Central memory CD8-positive, alpha-beta T cell (primary cell): ENCODE data around the gene ZNF678.
"Not testable (repeated sequence)": the region's sequence is repeated elsewhere in the genome, so short reads cannot be mapped to it uniquely, and the experiment has no call there.

ENCODE experiments used
- ATAC-seq: fragments of 150-1000 bp; cut with Tn5 transposase; replicated peaks from 2 replicates; pipeline ENCODE4 v1.10.0; 2022; ENCODE audit warnings: mild to moderate bottlenecking, moderate FRiP score, moderate number of reproducible peaks; ENCODE audit not compliant: poor library complexity, severe bottlenecking; ENCODE audit errors: extremely low read depth
- DNase-seq, 2 donors: peaks; one replicate each; pipeline ENCODE4 v3.0.0; 2021; ENCODE audit warnings: low spot score in 2 of 2
- H3K27ac Mint-ChIP-seq: one replicate; pipeline ENCODE4 v1.8.0; 2022; ENCODE audit warnings: low read depth, mild to moderate bottlenecking, moderate library complexity, mixed read lengths
- H3K27me3 Mint-ChIP-seq: one replicate; pipeline ENCODE4 v1.8.0; 2022; ENCODE audit warnings: mixed read lengths
- H3K36me3 Mint-ChIP-seq: one replicate; pipeline ENCODE4 v1.8.0; 2022; ENCODE audit warnings: mild to moderate bottlenecking, moderate library complexity, mixed read lengths; ENCODE audit not compliant: insufficient read depth
- H3K4me1 Mint-ChIP-seq: one replicate; pipeline ENCODE4 v1.8.0; 2022; ENCODE audit warnings: mixed read lengths
- H3K4me3 Mint-ChIP-seq: one replicate; pipeline ENCODE4 v1.8.0; 2022; ENCODE audit warnings: mild to moderate bottlenecking, moderate library complexity, mixed read lengths
- H3K9me3 Mint-ChIP-seq: one replicate; pipeline ENCODE4 v1.8.0; 2022; ENCODE audit warnings: mixed read lengths

Gene ZNF678

DNA sequence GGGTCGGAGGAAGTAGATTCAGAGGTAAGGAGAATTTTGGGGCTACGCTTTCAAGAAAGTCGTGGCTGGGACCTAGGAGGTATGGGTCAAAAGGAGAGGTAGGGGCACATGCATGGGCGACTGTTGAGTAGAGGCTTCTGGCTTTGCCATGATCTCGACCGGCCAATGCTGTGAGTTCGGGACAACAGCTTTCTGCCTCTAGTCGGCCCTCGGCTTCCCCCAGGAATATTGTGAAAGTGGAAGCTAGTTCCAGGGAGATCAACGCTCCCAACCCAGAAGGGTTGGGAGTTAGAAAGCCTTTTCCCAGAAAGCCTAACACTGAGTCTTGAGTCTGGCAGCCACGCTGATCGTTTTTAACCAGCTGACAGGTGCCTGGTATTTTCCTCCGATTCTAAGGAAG lies 69.0 kb downstream of the ZNF678 start:
- no peaks in the 10 kb centered on the region for H3K36me3 Mint-ChIP-seq
- no peaks in the 10 kb centered on the region for H3K27me3 Mint-ChIP-seq
- peaks cover 6% of the 10 kb centered on the region for H3K4me1 Mint-ChIP-seq
- DNase-seq (no peak), ATAC-seq (no peak)
- H3K4me3 Mint-ChIP-seq = no peak overlapping the region
- peaks cover 28% of the 10 kb centered on the region for H3K9me3 Mint-ChIP-seq
- no peak overlapping the region for H3K27ac Mint-ChIP-seq

DNA sequence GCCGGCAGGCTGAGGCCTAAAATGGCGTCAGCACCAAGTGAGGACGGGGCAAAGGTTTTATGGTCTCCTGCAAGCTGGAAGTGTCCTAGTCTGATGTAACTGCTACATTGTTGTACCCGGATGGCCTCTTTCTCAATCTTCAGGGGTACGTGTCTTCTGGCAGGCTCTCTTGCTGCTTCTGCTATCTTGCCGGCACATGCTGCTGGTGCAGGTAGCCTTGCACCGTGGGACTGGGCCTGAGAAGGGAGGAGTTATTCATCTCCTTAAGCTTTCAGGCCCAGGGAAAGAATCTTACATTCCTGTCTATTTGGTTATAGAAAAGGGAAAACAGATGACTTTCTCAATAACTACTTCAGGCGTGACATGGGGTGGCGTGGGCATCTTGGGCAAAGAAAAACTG lies 72.2 kb downstream of the ZNF678 start:
- H3K4me3 Mint-ChIP-seq = no peak overlapping the region
- ATAC-seq = no peak

DNA sequence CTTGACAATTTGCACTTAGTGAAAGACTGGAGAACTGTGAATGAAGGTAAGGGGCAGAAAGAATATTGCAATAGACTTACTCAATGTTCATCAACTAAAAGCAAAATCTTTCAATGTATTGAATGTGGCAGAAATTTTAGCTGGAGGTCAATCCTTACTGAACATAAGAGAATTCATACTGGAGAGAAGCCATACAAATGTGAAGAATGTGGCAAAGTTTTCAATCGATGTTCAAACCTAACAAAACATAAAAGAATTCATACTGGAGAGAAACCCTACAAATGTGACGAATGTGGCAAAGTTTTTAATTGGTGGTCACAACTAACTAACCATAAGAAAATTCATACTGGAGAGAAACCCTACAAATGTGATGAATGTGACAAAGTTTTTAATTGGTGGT lies 91.1 kb downstream of the ZNF678 start:
- Mint-ChIP-seq H3K9me3 (peaks cover 14% of the 10 kb centered on the region), H3K4me1 (no peaks in the 10 kb centered on the region), H3K27me3 (no peaks in the 10 kb centered on the region)

More for the DNA sequence above, 72.2 kb downstream of the ZNF678 start:
- Mint-ChIP-seq H3K9me3 (peaks cover 27% of the 10 kb centered on the region), H3K27ac (no peak overlapping the region), H3K36me3 (no peaks in the 10 kb centered on the region), H3K27me3 (no peaks in the 10 kb centered on the region), H3K4me1 (peaks cover 6% of the 10 kb centered on the region)
- DNase-seq = no peak

DNA sequence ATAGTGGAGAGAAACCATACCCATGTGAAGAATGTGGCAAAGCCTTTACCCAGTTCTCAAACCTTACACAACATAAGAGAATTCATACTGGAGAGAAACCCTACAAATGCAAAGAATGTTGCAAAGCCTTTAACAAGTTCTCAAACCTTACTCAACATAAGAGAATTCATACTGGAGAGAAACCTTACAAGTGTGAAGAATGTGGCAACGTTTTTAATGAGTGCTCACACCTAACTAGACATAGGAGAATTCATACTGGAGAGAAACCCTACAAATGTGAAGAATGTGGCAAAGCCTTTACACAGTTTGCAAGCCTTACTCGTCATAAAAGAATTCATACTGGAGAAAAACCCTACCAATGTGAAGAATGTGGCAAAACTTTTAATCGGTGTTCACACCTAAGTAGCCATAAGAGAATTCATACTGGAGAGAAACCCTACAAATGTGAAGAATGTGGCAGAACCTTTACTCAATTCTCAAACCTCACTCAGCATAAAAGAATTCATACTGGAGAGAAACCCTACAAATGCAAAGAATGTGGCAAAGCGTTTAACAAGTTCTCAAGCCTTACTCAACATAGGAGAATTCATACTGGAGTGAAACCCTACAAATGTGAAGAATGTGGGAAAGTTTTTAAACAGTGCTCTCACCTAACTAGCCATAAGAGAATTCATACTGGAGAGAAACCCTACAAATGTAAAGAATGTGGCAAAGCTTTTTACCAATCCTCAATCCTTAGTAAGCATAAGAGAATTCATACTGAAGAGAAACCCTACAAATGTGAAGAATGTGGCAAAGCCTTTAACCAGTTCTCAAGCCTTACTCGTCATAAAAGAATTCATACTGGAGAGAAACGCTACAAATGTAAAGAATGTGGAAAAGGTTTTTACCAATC lies 91.7 kb downstream of the ZNF678 start:
- H3K27ac Mint-ChIP-seq = no peak overlapping the region
- no peaks in the 10 kb centered on the region for H3K4me1 Mint-ChIP-seq
- peaks cover 19% of the 10 kb centered on the region for H3K9me3 Mint-ChIP-seq
- DNase-seq = no peak
- no peak for ATAC-seq
- H3K27me3 Mint-ChIP-seq = no peaks in the 10 kb centered on the region
- H3K4me3 Mint-ChIP-seq = no peak overlapping the region
- H3K36me3 Mint-ChIP-seq = peaks cover 12% of the 10 kb centered on the region

More for the DNA sequence above, 91.1 kb downstream of the ZNF678 start:
- H3K36me3 Mint-ChIP-seq = peaks cover 14% of the 10 kb centered on the region
- H3K4me3 Mint-ChIP-seq = no peak overlapping the region
- DNase-seq (no peak), ATAC-seq (no peak)
- no peak overlapping the region for H3K27ac Mint-ChIP-seq

DNA sequence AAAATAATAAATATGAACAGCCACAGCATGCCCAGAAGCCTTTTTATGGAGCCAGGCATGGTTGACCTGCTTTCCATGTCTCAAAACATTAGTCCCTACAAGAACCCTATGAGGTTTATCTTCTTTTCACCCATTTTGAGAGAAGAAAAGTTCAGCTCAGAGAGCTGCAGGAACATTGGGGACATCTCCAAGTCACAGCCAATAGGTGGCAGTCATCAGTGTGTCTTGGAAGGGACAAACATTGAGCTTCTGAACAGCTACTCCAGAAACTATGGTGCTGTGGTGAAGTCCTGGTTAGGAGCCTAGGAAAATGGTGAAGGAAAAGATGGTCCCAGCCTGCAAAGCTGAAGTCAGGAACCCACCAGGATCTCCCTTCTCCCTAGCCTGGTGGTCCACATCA lies 98.1 kb downstream of the ZNF678 start:
- Mint-ChIP-seq H3K4me3 (no peak overlapping the region), H3K9me3 (peaks cover 11% of the 10 kb centered on the region), H3K27me3 (no peaks in the 10 kb centered on the region), H3K27ac (no peak overlapping the region), H3K36me3 (no peaks in the 10 kb centered on the region), H3K4me1 (no peaks in the 10 kb centered on the region)
- DNase-seq = no peak
- no peak for ATAC-seq

DNA sequence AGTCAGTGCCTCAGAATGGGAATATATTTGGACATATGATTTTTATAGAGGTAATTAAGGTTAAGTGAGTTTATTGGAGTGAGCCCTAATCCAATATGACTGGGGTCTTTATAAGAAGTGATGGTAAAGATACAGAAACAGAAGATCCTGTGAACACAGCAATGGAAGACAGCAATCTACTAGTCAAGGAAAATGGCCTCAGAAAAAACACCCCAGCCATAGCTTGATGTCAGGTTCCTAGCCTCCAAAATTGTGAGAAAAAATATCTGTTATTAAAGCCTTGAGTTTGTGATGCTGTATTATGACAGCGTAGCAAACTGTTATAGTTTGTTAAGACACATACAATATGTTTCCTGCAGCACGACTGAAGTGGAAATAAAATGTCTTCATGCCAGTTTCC lies 99.6 kb downstream of the ZNF678 start:
- Mint-ChIP-seq H3K36me3 (no peaks in the 10 kb centered on the region), H3K27ac (no peak overlapping the region)
- ATAC-seq = no peak

DNA sequence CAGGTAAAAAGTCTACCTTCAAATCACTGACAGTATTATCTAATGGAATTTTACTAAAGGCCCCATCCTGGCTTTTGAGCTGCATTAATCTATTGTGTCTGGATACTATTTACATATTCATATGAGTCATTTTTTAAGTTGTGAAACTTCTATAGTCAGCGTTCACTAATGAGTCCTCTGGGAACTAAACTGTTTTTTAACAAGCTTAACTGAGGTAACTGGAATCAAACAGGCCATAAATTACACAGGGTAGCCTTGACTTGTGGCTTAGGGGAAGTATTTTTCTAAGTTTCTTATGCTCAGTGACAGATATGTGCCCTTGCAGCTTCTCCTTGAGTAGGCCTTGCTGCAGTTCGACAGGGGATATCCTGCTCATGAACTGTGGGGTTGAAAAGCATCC lies 102.9 kb downstream of the ZNF678 start:
- H3K36me3 Mint-ChIP-seq = no peaks in the 10 kb centered on the region
- DNase-seq = no peak
- no peak overlapping the region for H3K4me3 Mint-ChIP-seq
- ATAC-seq = no peak
- no peaks in the 10 kb centered on the region for H3K4me1 Mint-ChIP-seq
- H3K9me3 Mint-ChIP-seq = peaks cover 8% of the 10 kb centered on the region
- H3K27ac Mint-ChIP-seq = no peak overlapping the region
- H3K27me3 Mint-ChIP-seq = no peaks in the 10 kb centered on the region

More for the DNA sequence above, 99.6 kb downstream of the ZNF678 start:
- H3K9me3 Mint-ChIP-seq = peaks cover 11% of the 10 kb centered on the region
- H3K4me1 Mint-ChIP-seq = no peaks in the 10 kb centered on the region
- H3K27me3 Mint-ChIP-seq = no peaks in the 10 kb centered on the region
- no peak for DNase-seq
- H3K4me3 Mint-ChIP-seq = no peak overlapping the region

DNA sequence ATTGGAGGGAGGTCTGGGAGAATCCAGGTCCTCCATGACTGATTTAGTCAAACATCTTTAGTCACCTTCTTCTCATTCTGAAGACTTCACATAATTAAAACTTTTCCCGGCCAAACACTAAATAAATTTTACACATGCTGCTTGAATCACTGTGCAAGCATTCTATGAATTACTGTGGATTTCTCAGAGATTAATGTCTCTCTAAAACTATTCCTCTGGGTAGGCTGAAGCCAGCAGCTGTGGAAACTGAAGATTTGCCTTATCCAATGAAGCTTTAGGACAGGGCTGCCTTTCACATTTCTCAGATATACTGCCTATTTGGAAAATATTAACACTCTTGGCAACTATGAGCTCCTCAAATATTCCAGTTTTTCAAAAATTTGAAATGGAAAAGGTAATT lies 110.1 kb downstream of the ZNF678 start:
- Mint-ChIP-seq H3K27me3 (no peaks in the 10 kb centered on the region), H3K9me3 (peaks cover 31% of the 10 kb centered on the region), H3K4me3 (no peak overlapping the region), H3K4me1 (no peaks in the 10 kb centered on the region), H3K36me3 (no peaks in the 10 kb centered on the region), H3K27ac (no peak overlapping the region)
- ATAC-seq (no peak), DNase-seq (no peak)

DNA sequence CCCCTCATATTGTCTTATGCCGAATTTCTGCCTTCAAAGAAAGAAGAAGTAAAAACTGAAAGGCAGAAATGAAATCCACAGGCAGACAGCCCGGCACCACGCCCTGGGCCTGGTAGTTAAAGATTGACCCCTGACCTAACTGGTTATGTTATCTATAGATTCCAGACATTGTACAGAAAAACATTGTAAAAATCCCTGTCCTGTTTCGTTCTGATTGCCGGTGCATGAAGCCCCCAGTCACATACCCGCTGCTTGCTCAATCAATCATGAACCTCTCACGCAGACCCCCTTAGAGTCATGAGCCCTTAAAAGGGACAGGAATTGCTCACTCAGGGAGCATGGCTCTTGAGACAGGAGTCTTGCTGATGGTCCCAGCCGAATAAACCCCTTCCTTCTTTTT lies 122.5 kb downstream of the ZNF678 start:
- Mint-ChIP-seq H3K36me3 (no peaks in the 10 kb centered on the region), H3K9me3 (peaks cover 29% of the 10 kb centered on the region), H3K4me3 (no peak overlapping the region), H3K4me1 (no peaks in the 10 kb centered on the region), H3K27me3 (no peaks in the 10 kb centered on the region), H3K27ac (no peak overlapping the region)
- no peak for DNase-seq
- ATAC-seq = no peak

DNA sequence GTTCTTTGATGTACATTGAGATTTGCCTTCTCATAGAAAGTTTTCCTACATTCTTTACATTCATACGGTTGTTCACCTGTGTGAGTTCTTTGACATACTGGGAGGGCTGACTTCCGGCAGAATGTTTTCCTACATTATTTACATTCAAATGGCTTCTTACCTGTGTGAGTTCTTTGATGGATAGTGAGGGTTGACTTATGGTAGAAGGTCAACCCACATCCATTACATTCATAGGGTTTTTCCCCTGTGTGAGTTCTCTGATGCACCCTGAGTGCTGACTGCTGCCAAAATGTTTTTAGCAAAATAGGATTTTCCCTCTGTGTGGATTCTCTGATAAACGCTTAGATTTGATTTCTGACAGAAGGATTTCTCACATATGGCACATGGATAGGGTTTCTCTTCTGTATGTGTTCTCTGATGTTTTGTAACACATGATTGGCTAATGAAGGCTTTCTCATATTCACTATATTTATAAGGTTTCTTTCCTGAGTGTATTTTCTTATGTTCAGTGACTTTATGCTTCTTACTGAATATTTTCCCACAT lies 134.0 kb downstream of the ZNF678 start:
- H3K9me3 Mint-ChIP-seq = peaks cover 45% of the 10 kb centered on the region

DNA sequence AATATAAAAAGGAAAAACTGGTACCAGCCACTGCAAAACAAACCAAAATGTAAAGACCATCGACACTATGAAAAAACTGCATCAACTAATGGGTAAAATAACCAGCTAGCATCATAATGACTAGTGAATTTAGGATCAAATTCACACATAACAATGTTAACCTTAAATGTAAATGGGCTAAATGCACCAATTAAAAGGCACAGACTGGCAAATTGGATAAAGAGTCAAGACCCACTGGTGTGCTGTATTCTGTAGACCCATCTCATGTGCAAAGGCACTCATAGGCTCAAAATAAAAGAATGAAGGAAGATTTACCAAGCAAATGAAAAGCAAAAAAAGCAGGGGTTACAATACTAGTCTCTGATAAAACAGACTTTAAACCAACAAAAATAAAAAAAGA lies 138.3 kb downstream of the ZNF678 start:
- not testable (repeated sequence) for ATAC-seq, H3K27ac Mint-ChIP-seq, H3K4me1 Mint-ChIP-seq, H3K27me3 Mint-ChIP-seq, DNase-seq, H3K4me3 Mint-ChIP-seq, H3K36me3 Mint-ChIP-seq
- H3K9me3 Mint-ChIP-seq = peaks cover 39% of the 10 kb centered on the region

More for the DNA sequence above, 134.0 kb downstream of the ZNF678 start:
- Mint-ChIP-seq H3K27me3 (no peaks in the 10 kb centered on the region), H3K36me3 (no peaks in the 10 kb centered on the region), H3K4me3 (no peak overlapping the region), H3K4me1 (no peaks in the 10 kb centered on the region), H3K27ac (no peak overlapping the region)
- DNase-seq = no peak
- no peak for ATAC-seq

DNA sequence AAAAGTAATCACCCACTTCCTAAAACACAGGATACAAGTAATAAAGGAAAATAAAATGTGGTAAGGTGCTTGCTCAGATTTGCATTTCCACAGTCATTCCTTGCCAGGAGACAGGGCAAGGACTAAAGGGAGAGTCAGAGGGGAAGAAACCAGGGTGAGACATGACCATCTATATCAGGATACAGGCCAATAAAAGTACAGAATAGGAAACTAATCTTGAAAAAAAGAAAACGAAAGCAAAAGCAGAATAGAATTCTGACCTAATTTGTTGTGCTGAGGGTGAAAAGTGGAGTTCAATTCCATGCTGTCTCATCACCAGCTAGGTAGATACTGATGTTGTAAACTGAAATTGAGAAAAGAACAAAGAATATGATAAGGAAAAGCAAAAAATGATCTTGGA lies 144.5 kb downstream of the ZNF678 start:
- Mint-ChIP-seq H3K27me3 (no peaks in the 10 kb centered on the region), H3K9me3 (peaks cover 4% of the 10 kb centered on the region), H3K4me1 (peaks cover 10% of the 10 kb centered on the region), H3K36me3 (no peaks in the 10 kb centered on the region), H3K4me3 (peak overlapping the region; percentile 17), H3K27ac (peak overlapping the region; percentile 14)
- ATAC-seq (no peak), DNase-seq (no peak)

DNA sequence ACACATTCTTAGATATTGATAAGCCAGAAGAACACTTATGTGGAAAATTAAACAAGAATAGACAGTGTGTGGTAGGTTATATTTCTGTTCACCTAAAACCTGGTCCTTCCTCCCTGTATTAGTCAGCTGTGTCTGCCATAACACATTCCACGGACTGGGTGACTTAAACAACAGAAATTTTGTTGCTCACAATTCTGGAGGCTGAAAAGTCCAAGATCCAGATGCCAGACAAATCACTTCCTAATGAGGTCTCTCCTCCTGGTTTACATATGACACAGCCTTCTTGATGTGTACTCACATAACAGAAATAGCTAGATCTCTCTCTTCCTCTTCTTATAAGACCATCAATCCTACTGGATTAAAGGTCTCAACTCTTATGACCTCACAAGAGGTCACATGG lies 146.1 kb downstream of the ZNF678 start:
- no peak for ATAC-seq
- peaks cover 5% of the 10 kb centered on the region for H3K9me3 Mint-ChIP-seq
- H3K36me3 Mint-ChIP-seq = no peaks in the 10 kb centered on the region
- H3K4me1 Mint-ChIP-seq = peaks cover 10% of the 10 kb centered on the region
- no peaks in the 10 kb centered on the region for H3K27me3 Mint-ChIP-seq
- H3K27ac Mint-ChIP-seq = no peak overlapping the region
- DNase-seq = no peak
- no peak overlapping the region for H3K4me3 Mint-ChIP-seq
